HG03520 (cell line): Measurements from ENCODE around the gene PAPOLB.

Experiments used
- ATAC-seq: cut with Tn5 transposase; IDR thresholded peaks from one replicate; pipeline ENCODE4 v1.9.1; 2021; ENCODE audit warnings: mild to moderate bottlenecking, moderate library complexity; ENCODE audit not compliant: unreplicated experiment

The PAPOLB gene

DNA sequence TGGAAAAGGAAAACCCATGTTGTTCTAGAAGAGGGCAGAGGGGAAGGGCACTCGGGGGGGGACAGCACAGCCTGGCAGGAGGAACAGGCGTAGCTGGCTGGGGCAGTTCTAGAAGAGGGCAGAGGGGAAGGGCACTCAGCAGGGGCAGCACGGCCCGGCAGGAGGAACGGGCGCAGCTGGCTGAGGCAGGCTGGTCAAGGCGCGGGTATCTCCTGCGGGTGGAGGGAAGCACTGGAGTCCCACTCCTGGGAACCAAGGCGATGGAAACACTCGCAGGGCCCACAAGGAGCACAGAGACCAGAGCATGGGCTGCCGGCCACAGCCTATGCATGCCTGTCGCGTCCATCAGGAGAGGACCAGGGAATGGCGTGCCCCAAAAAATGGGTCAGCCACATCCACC lies 36.7 kb downstream of the PAPOLB start:
- no peak for ATAC-seq

DNA sequence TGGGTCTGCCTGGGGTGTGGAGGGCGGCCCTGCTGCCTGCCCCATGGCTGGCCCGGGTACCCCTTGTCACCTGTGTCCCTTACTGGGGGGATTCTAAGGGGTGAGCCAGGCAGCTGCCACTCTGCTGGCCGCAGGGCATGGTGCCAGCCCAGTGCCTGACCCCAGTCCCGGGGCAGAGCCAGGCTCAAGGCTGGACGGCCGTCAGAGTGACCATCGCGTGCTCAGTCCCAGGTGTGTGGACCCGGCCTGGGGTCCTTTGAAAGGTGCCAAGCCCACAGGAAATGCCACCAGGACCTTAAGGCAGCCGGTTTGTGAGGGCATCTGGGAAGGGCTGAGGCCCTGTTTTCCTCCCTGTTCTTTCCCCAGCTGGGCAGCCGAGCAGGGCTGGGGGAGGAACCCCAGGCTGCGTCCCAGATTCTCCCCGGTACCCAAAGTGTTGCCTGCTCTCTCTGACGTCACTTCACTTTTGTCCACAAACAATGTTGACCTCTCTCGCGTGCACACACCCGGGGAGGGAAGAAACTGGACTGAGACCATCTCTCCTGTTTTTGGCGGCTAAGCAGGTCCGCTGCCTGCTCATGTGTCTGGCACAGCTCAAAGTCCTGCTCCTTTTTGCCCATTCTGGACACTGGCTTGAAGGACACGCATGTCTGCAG lies 37.6 kb downstream of the PAPOLB start:
- ATAC-seq: no peak

GRCh38 chr7:4823441-4824119 lies 38.2 kb downstream of the PAPOLB start:
- no peak for ATAC-seq

DNA sequence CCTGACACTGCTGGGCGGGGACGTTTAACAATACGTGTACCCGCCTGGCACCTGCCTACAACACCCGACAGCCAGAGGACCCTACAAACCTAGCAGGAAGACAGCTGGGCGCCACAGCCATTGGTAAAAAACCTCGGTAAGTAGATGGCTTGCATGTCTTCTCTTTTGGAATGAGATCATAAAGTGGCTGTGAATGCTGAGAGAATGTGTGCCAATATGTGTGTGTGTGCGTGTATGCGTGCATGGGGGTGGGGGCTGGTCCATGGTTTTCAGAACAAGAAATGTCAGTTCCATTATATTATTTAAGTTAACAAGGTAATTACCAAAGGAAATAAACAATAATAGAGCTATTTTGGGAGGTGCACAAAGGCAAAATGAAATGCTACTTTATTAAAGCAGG lies 39.2 kb downstream of the PAPOLB start:
- ATAC-seq: no peak

GRCh38 chr7:4820967-4821471 lies 40.8 kb downstream of the PAPOLB start:
- no peak for ATAC-seq

- ATAC-seq: no peak
Measured at GRCh38 chr7:4820405-4820966, 41.3 kb downstream of the PAPOLB start.

DNA sequence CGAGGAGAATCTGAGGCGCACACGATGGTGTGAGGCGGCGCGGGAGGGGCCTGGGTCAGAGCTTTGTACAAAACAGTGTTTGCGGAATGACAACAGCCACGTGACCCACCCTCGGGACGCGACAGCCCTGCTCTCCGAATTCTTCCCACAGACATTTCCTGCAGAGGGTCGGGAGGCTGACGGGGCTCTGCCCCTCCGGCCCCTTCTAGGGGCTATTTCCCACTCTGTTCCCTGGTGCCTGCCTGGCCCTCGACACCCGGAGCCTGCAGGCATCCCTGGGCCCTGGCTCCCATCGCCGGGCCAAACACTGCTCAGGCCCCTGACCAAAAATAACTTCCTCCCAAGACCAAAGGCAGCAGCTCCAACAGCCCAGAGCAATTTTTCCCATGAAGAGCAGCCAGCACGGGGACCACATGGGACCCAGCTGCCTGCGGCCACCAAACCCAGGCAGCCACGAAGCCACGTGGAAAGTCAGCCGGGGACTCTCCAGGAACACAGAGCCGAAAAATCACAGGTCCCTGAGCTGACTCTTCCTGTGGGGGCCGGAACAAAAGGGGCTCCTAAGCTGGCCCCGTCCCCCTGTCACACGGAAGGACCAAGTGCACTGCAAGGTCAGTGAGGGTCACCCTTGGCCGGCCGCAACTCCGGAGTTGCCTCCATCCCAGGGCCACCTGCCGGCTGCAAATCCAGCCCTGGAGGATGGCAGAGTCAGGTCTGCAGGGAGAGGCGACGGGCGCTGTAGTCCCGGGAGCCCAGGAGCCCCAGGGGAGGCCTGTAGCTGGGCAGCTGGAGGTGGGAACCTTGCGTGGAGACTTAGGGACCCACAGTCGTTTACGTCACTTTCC lies 42.0 kb downstream of the PAPOLB start:
- no peak for ATAC-seq

DNA sequence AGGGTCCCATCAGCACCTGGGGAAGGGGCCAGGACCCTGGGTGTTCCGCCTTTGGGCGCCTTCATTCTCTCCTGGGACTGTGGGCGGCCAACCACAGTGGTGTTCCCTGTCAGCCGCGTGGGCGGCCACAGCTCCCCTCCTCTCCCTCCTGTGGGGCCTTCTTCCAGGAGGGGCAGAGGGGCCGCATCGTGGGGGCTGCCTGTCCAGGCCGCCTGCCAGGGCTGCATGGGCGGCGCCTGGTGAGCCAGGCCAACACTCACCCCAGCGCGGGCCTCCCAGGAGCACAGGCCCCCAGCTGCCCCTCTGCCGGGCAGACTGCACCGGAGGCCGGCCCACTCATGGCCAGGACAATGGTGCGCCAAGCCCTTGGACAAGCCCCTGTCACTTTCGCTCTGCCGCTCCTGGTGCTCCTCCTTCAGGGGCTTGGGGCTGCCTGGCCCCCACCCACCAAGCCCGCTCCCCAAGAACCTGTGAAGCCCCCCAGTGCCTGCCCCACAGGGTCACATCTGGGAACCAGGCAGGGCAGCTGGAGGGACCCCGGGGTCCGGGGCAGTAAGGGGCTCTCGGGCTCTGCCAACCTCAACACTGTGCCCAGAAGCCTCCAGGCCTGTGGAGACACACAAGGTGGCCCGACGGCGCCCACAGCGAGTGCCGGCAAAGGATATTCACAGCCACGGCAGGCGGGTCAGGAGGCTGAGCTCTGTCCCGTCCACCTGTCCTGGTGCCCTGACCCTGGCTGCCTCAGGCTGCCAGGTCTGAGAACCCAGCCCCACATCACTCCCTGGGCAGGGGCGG lies 43.6 kb downstream of the PAPOLB start:
- ATAC-seq: no peak

- ATAC-seq: no peak
Measured at GRCh38 chr7:4817178-4817901, 44.5 kb downstream of the PAPOLB start.

DNA sequence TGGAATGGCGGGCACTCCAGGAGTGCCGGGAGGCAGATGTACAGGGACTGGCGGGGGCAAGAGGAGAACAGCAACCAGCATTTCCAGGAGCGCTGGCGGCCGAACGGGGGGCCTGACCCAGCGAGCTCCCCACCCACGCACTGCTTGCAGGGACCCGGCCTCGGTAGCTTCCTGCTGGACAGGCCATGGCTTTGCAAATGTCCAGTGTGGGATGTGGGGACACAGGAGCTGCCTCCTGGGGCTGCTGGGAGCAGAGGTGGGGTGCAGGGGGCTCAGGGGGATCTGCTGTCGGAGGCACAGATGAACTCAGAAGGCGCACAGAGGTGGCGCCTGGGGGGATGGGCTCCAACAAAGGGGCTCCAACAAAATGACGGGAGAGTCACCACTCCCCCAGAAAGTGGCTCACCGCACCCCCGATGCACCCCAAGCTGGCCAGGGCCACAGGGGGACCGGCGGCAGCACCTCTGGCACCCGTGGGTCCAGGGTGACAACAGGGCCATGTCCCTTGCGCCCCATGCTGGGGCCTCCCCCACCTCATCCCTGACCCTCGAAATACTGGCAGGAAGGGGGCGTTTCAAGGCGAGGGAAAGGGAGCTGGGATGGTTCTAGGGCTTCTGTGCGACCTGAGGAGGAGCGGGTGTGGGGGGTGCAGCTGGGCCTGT lies 45.3 kb downstream of the PAPOLB start:
- no peak for ATAC-seq

DNA sequence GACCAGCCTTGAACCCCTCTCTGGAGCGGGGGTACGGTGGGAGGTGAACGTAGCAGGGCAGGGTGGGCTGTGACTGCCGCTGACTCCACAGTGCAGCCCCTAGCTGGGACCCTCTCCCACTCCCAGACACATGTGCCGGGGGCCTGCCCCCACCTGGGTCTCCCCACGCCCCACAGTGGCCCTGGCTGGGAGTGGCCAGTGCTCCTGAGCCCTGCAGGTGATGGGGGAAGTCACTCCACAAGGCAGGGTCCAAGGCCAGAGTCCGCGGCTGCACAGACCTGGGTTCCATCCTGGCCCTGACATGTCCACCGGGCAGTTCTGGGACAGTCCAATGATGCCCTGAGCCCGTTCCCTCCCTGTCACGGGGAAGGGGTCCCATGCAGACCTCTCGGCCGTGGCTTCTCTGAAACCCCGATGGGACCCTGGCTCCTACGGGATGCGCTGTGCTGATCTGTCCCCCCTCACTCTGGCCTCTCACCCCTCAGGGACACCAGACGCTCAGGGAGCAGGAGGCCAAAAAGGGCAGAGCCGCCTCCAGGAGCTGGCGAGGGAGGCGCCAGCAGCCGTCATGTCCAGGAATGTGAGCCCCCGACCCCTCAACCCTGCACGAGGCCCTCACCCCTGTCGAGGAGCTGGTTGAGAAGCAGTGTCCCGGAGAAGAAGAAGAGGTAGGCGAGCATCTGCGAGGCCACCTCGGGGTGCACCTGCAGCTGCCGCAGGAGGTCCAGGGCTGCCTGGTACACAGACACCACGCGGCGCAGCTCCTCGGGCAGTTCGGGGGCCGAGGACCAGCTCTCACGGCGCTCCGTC lies 46.0 kb downstream of the PAPOLB start:
- no peak for ATAC-seq

GRCh38 chr7:4815121-4815520 lies 46.7 kb downstream of the PAPOLB start:
- no peak for ATAC-seq

DNA sequence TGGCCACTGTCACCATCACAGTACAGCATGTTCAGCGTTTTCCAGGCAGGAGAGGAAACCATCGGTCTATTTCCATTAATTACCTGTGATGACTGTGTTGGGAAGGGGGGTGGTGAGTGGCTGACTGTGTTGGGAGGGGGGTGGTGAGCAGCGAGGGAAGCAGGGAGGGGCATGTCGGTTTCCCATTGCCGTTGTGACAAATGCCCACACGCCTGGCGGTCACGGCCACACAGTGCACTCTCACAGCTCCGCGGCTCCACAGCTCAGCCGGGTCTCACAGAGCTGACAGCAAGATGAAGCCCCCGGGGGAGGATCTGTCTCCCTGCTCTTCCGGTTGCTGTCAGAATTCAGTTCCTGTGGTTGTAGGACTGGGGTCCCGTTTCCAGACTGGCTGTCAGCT lies 47.4 kb downstream of the PAPOLB start:
- ATAC-seq: no peak

DNA sequence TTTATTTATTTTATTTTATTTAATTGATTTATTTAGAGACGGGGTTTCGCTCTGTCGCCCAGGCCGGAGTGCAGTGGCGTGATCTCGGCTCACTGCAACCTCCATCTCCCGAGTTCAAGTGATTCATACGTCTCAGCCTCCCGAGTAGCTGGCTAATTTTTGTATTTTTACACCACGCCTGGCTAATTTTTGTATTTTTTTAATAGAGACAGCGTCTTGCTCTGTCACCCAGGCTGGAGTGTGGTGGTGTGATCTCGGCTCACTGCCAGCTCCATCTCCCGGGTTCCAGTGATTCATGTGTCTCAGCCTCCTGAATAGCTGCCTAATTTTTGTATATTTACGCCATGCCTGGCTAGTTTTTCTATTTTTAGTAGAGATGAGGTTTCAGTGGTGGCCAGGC lies 52.2 kb downstream of the PAPOLB start:
- ATAC-seq: no peak

DNA sequence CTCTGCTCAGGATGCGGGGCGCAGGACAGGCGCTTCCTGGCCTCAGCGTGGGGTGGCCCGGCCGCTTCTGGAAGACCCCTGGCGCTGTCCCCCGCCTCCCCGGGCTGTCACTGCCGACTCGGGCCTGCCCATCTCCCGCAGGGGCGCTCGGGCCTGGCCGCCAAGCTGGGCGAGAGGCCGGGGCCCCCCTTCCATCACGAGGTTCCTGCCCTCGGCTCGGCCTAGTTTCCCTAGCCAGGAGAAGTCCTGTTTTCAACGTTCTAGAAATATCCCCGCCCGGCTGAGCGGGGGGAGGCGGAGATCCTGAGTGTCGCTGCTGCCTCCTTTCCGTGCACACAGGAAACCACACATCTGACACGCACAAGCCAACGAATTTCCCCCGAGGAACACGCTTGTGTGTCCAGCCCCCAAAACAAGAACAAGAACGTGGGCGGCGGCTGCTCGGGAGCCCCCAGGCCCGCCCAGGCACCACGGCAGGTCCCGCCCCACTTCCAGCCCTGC lies 52.7 kb downstream of the PAPOLB start:
- no peak for ATAC-seq

DNA sequence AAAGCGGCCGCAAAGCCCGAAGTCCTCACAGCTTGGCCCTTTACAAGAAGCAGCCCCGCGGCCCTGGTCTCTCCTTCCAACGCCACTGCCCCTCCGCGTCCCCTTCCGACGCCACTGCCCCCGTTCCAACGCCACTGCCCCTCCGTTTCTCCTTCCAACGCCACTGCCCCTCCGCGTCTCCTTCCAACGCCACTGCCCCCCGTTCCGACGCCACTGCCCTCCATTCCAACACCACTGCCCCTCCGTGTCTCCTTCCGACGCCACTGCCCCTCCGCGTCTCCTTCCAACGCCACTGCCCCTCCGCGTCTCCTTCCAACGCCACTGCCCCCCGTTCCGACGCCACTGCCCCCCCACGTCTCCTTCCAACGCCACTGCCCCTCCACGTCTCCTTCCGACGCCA lies 53.3 kb downstream of the PAPOLB start:
- no peak for ATAC-seq

- ATAC-seq: no peak
Measured at GRCh38 chr7:4808026-4808425, 53.8 kb downstream of the PAPOLB start.
